Lung (tissue), 12 donors: Measurements from ENCODE around the gene SLC6A18. TPM values are rescaled to one million over a fixed set of nuclear protein-coding genes. Genes with fewer than 3 reads are reported as not detected.

Experiments
- ATAC-seq: fragments of 200-7000 bp; cut with Tn5 transposase; one replicate; pipeline ENCODE4 v1.9.1; 2020; ENCODE audit warnings: moderate number of reproducible peaks; ENCODE audit not compliant: insufficient read depth, low FRiP score
- DNase-seq, 3 donors: peaks; one replicate each; pipeline ENCODE4 v3.0.0-alpha.2; 2013 to 2017
- H3K27ac ChIP-seq, 2 donors: one replicate each; pipeline ENCODE4 v1.5.1; 2013; ENCODE audit warnings: mild to moderate bottlenecking in 2 of 2, moderate library complexity in 2 of 2, control low read depth in 1 of 2, inconsistent platforms in 1 of 2, low read depth in 1 of 2, low read length in 1 of 2
- H3K27me3 ChIP-seq, 3 donors: one replicate each; pipeline ENCODE4 v1.5.1; 2013; ENCODE audit warnings: low read length in 2 of 3; ENCODE audit not compliant: control insufficient read depth in 3 of 3, insufficient read depth in 3 of 3
- H3K36me3 ChIP-seq, 4 donors: one replicate each; pipeline ENCODE4 v1.5.1; 2013; ENCODE audit warnings: low read length in 4 of 4, mild to moderate bottlenecking in 1 of 4, moderate library complexity in 1 of 4; ENCODE audit not compliant: control insufficient read depth in 4 of 4, insufficient read depth in 4 of 4
- H3K4me1 ChIP-seq, 5 donors: one replicate each; pipeline ENCODE4 v1.5.1; 2013; ENCODE audit warnings: low read length in 5 of 5, mild to moderate bottlenecking in 2 of 5, moderate library complexity in 1 of 5; ENCODE audit not compliant: control insufficient read depth in 5 of 5, insufficient read depth in 5 of 5
- H3K4me3 ChIP-seq: one replicate; pipeline ENCODE4 v1.5.1; 2013; ENCODE audit warnings: mild to moderate bottlenecking, control low read depth, moderate library complexity
- H3K9ac ChIP-seq, 2 donors: one replicate each; pipeline ENCODE4 v1.5.1; 2013; ENCODE audit warnings: low read length in 2 of 2, control low read depth in 1 of 2; ENCODE audit not compliant: insufficient read depth in 1 of 2
- H3K9me3 ChIP-seq, 4 donors: one replicate each; pipeline ENCODE4 v1.5.1; 2013; ENCODE audit warnings: low read length in 3 of 4, mild to moderate bottlenecking in 1 of 4, moderate library complexity in 1 of 4; ENCODE audit not compliant: control insufficient read depth in 4 of 4, insufficient read depth in 3 of 4
- WGBS, 2 donors: extraction: QIAGEN DNeasy Blood & Tissue Kit; methylation state at CpG; one replicate each; pipeline ENCODE4 v1.1.7; 2013; 5-methylcytosine and 5-hydroxymethylcytosine counted together
- polyA plus RNA-seq, 2 donors: library from polyadenylated mRNA; stranded (reverse); fragments of 200-250 nt; gene quantifications; one replicate each; pipeline ENCODE4 v1.2.1, GENCODE V29; 2013
- total RNA-seq, 2 donors: library from RNA; depleted of rRNA in 1 of 2; stranded (reverse); fragments of >200 nt in 1 of 2; gene quantifications; one replicate each; pipeline ENCODE4 v1.2.1, GENCODE V29; 2014 to 2021
- TF ChIP-seq, protein P1 (sequence below): IDR thresholded peaks from 2 replicates; pipeline ENCODE4 v1.5.1; 2012; ENCODE audit warnings: mild to moderate bottlenecking; ENCODE audit errors: control extremely low read depth, extremely low read depth
- donor health status: control.
- donor health status: control.
- donor health status: Bipolar disorder and iron deficiency.
- donor health status: healthy.
- donor health status: DM: yes; HTN: yes; CAD: no.

The SLC6A18 gene
- total and polyA plus RNA-seq, 4 donors: not detected

DNA sequence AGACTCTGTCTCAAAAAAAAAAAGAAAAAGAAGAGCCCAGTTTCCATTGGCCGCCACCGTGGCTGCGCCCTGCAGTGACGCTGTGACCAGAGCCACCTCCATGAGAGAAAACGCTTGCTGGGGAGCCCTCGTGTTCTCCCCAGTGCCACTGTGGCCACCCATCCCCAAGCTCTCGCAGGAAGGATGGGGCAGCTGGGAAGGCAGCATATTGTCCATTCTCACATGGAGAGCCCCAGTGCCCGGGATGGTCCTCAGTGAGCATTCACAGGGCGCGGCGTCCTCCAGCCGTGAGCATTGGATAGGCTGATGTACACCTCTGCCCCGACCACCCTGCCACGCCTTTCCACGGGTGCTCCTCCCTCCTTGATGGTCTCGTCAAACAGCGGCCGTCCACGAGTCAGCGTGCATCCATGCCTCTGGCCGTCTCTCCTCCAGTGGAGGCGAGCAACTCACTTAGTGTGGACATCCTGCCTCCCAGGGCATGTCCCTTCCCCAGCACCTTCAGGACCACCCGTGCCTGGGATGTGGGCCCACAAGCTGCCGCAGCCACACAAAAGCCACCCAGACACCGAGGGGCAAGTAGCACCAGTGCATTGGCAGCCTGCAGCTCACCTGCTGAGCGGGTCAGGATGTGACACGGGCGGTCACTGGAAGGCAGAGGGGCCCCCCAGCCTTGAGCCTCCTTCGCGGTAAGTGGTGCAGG is 47.2 kb upstream of the SLC6A18 start:
- WGBS, 2 donors: 87 to 92% methylated on average over 27 to 30 of the region's 30 CpGs
- H3K9ac ChIP-seq: no peak overlapping the region
- no peak for DNase-seq

DNA sequence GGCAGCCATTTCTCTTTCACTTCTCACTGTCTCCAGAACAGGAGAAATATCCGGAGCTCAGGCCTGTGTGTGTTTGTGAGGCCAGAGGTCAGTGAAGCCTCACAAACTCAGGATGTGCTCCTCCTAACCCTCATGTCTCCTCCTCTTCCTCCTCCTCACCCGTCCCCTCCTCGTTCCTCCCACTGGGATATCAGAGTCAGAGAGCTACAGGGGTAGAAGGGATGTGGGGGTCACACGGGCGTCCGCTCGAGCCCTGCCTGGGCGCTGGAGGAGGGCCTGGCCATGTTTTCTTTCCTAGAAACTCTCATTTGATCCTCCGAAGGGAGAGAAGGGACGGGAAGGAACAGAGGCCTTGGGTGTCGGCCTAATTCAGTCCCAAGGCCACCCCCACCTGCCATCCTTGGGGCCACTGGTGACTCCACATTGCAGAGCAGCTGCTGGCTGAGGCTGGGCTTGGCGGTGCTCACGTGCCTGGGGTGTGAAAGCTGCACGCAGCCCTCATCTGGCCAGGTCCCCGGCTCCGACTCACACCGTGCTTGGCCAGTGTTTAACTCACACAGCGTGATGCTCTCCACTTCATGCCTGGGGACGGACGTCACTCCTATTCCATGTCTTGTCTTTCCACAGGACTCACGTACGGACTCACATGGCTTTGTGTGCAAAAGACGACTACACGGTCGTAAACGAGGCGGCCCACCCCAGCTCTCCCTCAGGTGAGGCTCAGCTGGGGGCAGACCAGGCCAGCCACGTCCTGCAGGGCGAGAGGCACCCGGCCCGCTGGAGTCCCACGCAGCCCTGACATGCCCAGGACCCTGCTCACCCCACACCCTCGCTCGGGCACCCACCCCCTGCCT is 46.4 kb upstream of the SLC6A18 start:
- no peaks in the 10 kb centered on the region for H3K36me3 ChIP-seq
- H3K27ac ChIP-seq: no peak overlapping the region
- H3K4me3 ChIP-seq: no peak overlapping the region
- no peaks in the 10 kb centered on the region for H3K9me3 ChIP-seq
- no peak overlapping the region for H3K9ac ChIP-seq
- H3K4me1 ChIP-seq: peaks cover 0 to 7% (median 0%) of the 10 kb centered on the region in 5 donors
- no peak for DNase-seq
- no peaks in the 10 kb centered on the region for H3K27me3 ChIP-seq
- TF ChIP-seq, protein P1, sequence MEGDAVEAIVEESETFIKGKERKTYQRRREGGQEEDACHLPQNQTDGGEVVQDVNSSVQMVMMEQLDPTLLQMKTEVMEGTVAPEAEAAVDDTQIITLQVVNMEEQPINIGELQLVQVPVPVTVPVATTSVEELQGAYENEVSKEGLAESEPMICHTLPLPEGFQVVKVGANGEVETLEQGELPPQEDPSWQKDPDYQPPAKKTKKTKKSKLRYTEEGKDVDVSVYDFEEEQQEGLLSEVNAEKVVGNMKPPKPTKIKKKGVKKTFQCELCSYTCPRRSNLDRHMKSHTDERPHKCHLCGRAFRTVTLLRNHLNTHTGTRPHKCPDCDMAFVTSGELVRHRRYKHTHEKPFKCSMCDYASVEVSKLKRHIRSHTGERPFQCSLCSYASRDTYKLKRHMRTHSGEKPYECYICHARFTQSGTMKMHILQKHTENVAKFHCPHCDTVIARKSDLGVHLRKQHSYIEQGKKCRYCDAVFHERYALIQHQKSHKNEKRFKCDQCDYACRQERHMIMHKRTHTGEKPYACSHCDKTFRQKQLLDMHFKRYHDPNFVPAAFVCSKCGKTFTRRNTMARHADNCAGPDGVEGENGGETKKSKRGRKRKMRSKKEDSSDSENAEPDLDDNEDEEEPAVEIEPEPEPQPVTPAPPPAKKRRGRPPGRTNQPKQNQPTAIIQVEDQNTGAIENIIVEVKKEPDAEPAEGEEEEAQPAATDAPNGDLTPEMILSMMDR: no peak
- ATAC-seq: no peak
- WGBS, 2 donors: 83 to 94% methylated on average over 27 to 34 of the region's 34 CpGs

More for the DNA sequence above, 47.2 kb upstream of the SLC6A18 start:
- no peak for ATAC-seq
- H3K4me3 ChIP-seq: no peak overlapping the region
- H3K27ac ChIP-seq: no peak overlapping the region
- no peaks in the 10 kb centered on the region for H3K36me3 ChIP-seq
- TF ChIP-seq, protein P1: no peak
- no peaks in the 10 kb centered on the region for H3K27me3 ChIP-seq
- H3K4me1 ChIP-seq: peaks cover 0 to 5% (median 0%) of the 10 kb centered on the region in 5 donors
- H3K9me3 ChIP-seq: no peaks in the 10 kb centered on the region

DNA sequence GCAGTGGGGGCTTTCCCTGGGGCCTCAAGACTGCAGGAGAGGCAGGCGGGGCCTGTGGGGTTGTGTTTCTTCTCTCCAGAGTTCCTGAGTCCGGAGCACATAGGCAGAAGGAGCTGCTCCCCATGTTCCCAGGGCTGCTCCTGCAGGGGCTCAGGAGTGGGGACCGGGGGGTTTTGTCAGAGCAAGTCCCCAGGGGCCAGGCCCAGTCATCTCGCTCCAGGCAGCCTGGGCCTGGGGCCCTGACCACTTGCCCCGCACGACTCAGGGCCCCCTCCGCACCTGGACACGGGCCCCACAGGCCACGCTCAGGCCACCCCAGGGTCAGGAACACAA is 45.8 kb upstream of the SLC6A18 start:
- ATAC-seq (no peak), DNase-seq (no peak)

More for the DNA sequence above, 45.8 kb upstream of the SLC6A18 start:
- Histone ChIP-seq H3K4me1 (peaks cover 0 to 7% (median 0%) of the 10 kb centered on the region in 5 donors), H3K36me3 (no peaks in the 10 kb centered on the region), H3K27me3 (no peaks in the 10 kb centered on the region), H3K9me3 (no peaks in the 10 kb centered on the region), H3K27ac (no peak overlapping the region), H3K4me3 (no peak overlapping the region), H3K9ac (no peak overlapping the region)
- TF ChIP-seq, protein P1: no peak
- WGBS, 2 donors: 92 to 93% methylated on average over 3 to 9 of the region's 9 CpGs
